CD4-positive, alpha-beta T cell treated with Interferon alpha-2 for 1 hour (primary cell): ENCODE results near the gene RUNX1.

ENCODE experiments used
- DNase-seq, 2 donors: peaks; one replicate each; pipeline ENCODE4 v3.0.0-alpha.2; 2020 to 2022

The RUNX1 gene

DNA sequence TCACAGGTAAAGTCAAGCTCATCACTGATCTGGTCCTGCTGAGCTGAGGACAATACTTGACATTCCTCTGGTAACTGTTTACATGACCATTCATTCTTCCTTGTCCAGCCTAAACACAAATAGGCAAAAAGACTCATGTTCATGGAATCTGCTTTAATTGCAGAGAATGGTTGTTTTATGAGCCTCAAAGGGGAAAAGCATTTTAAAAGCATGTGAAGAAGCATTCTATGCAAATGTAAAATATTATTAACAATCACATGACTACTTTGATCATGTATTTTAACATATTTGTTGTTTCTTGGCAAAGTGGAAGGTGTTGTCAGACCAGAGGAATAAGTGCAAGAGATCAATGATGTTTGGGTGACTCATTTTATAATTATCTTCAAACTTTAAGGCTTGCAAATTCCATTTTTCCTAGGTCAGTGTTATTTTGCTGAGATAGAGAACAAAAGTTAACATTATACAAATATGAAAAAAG, 133.7 kb downstream of the RUNX1 start:
- DNase-seq = no peak

DNA sequence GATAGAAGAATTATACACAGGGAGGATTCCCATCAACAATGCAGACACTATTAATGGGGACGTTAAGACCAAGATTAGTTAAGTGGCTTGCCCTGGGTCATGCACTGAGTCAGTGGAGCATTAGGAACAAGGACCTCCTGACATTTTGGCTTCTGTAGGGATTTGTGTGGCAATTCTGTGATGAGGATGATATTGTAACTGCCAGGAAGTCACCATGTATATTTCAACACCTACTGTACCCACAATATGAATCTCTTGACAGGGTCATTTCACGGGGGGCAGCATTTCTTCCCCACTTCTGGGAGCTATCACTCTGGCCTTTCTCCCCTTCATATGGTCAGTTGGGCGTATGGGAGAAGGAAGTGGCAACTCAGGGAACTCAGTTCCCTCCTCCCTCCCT, 134.9 kb downstream of the RUNX1 start:
- DNase-seq = no peak

DNA sequence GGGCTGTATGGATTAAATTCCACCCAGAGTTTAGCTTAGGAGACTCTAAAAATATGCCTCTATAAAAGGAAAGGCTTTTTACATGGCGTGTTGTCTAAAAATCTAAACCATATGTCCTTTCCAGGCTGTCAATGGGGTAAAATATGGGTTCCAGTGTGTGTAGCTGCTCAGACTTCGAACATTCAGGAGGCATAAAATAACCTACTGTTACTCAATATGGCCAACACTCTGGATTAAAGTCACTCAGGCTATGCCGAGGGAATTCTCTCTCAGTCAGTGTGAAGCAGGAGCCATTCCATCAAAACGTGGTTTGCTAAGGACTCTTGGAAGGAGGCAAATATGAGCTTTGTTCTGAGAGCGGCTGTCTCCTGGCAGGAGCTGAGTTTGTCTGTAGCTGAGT, 135.3 kb downstream of the RUNX1 start:
- no peak for DNase-seq

DNA sequence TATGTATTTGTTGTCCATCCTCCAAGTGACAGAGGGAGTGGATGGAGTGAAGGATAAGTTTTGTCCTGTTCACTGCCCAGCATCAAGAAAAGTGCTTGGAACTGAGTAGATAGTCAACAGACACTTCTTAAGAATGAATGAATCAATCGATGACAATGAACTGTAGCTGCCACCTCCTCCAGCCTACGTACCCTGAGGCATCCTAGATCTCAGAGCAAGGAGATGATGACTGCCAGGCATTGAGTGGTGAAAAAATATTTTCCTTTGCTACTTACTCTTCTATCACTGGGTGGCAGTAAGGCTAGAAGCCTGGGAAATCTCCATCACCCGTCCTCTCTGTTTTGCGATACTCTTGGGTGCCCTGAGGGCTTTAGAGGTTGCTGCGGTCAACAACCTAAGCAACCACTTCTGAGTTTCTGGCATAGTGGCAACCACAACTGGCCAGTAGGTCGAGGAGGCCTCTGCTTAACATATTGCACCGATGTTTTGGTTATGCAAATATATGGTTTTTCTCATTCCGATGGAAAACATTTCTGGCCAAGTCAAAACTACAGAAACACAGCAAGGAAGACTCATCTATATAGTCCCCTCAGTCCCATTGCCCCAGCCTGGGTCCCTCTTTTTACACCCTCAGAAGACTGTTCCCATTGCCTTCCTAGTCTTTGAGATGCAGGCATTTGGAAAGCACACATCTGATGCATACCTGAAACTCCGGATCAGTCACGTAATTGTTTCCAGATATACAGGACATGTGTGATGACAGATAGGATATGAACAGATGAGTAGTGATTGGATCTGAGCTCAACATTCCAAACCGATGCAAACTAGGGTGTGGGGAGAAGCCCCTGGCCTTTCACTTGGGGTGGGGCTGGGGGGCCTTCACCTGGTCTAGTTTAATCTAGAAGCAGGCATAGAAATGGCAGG, 136.8 kb downstream of the RUNX1 start:
- no peak for DNase-seq

DNA sequence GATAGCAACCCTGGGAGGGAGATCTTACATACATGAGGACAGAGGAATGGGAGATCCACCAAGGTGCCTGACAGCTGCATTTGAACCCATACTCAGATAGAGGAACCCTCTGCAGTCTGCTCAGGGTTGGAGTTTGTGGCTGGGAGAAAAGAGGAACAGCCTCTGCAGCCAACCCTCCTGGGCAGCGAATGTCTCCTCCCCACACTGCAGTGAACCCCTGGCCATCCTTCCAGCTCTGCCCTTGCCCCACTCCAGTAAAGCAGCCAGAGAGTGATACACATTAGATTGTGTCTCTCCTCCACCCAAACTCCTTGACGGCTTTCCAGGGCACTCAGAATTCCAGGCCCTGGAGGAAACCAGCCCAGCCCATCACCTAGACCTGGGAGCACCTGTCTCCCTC, 137.7 kb downstream of the RUNX1 start:
- peak in 1 of 2 donors; percentile 21 for DNase-seq

DNA sequence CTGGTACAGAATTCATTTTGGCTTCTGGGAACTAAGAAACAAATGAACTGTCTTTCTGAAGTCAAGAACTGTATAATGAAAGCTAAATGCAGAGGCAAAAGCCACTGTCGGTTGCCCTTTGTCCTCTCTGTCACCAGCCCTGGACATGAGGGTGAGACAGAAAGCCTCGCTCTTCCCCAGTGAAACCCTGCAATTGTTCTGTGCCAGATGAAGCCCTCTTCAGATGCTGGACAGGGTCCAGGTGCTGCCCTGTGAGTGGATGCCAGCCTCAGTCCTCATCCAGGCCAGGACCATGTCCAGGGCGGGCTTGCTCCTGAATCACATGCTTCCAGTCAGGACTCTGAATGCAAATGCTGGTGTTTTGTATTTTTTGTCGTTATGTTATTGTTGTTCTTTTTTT, 138.7 kb downstream of the RUNX1 start:
- DNase-seq = no peak

DNA sequence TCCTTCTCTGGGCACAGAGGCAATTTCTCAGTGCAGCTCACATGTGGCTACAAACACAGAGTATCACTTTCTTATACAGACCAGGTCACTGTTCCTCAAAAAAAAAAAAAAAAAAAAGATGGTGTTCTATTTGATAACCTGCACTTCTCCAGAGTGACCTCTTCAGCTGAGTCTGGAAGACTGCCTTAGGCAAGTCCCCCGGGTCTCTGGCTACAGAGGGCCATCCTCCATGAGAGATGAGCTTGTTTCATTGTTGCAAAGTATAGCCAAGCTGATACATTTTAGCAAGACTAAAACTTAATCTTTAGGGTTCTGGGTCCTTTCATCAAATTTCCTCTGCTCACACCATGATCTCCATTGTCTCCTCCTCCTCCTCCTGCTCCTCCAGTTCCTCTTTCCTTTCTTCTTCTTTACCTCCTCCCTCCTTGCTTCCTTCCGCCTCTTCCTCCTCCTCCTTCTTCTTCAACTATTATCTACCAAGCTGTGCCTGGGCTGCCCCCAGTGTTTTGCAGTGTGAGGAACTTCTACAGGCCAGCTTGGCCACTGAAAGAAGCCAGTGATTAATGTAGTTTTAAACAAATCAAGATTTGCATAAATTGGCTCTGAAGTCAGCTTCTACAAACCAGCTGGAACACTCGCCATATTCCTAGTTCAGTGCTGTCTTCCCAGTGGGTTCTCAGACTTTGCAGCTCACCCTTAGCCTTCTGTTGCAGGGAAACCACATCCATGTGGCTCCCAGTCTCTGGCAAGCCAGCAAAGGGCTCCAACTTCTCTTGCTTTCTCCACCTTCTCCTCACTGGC, 139.4 kb downstream of the RUNX1 start:
- no peak for DNase-seq

DNA sequence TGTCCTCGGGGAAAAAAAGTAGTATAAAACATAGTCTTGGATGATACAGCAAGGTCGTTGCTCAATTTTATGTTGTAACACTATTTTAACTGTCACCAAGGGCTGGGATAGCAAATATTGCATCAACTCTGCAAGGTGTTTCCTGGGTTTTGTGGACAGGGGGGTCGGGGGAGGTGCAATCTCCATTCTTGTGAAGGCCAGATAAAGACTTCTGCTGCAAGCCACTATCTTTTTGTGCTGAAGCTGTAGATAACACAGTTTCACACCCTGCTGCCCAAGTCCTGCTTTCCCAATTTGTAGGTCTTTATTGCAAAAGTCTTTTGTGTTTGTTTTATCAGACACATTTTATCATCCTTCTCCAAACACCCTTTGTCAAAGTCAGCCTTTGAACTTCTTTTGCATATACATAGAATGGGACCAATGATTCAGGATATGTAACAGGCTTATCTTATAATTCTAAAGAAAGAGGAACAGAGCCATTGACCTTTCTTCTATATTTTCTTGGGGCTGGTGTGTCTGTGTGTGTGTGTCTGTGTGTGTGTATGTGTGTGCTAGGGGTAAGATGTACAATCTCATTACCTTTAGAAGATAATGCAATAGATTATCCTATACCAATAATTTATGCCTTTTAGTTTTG, 140.6 kb downstream of the RUNX1 start:
- DNase-seq = peak in 1 of 2 donors; percentile 21

DNA sequence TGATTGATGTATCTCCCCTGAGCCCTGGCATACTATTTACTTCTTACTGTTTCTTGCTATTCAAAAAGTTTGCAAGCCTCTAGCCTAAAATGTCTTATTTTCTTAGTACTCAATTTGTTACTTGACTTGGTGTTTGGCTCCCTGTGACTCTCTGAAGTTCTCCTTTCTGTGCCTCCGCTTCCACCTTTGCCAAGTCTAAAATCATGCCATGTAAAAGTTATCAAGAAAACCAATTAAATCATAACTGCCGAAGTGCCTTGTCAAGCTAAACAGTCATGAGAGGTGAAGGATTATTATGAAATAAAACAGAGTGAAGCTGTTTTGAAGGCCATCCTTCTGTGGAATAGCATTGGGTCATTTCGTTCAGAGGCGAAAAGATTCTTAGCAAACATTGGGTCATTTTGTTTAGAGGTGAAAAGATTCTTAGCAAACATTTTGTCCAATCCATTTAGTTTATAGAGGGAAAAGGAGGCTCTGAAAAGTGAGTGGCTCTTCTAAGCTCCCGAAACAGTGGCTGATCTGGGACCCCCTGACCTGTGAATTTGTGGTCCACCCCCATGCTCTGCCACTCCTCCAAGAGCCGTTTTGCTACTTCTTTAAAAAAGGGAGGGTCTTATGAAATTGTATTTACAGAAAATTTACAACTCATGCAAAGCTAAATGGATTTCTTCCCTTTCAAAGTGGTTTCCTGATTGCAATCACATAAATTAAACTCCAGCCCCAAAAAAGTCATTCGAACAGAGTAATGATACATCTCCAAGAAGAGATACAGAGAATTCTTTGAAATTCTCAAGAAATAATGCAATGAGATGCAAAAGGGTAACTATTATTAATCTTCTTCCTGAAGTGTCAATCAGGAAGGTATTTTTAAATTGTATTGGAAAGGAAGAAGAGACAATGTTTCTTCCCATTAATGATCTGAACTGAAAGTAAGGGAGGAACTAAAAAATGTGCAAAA, 141.4 kb downstream of the RUNX1 start:
- no peak for DNase-seq

DNA sequence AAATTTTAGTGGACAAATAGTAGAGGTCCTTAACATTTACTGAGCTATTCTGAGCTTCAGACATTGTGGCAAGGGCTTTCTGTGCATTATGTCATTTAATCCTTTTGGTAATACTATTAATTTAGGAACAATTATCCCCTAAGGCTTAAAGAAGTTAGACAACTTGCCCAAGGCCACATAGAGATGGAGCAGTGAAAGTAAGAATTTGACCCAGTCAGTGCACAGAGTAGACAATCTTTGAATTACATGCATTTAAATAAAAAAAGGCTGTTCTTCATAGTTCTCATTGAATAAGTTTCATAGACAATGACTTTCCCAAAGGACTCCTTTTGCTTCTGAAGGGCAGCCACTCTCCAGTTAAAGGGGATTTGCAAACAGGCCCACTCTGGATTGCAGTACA, 142.7 kb downstream of the RUNX1 start:
- no peak for DNase-seq

DNA sequence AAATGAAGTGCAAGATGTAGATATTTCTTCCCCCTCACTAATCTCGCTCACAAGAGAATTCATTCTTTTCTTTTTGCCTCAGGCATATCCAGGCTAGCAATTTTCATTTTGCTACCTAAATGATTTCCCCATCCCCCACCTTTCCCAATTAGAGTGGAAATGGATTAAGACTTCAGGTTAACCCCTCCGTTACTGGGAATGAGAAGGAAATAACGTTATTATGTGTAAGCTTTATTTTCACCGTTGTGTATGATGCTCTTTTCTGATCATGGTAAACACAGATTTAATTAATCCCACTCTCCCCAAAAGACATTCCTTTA, 143.9 kb downstream of the RUNX1 start:
- DNase-seq = no peak

DNA sequence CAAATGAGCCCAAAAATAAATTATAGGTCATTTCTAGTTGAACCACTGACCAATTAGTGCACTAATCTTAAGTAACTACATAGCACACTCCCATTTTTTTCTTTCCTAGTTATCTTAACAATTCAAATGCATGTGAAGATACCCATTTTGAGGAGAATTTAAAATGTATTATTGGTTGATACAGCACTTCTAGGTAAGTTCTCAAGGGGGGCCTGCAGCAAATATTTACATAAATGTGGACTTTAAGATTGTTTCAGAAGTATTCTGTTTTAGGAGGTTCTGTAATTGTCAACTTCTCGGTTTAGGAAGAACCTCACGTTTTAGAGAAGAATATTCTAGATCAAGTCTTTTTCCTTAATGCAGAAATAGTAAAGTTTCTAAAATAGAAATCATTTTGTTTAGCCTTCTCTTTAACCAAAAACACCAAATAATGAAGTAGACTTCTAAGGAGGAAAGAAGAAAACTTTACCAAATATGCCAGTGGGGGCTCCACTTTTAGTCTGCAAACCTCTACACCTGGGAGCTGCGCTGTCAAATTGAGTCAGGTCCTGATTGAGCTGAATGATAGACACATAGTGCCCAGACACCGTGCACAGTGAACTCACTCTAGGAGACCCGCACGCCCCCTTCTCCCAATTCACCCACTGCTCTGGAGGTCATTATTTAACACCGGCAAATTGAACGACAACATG, 144.4 kb downstream of the RUNX1 start:
- no peak for DNase-seq

DNA sequence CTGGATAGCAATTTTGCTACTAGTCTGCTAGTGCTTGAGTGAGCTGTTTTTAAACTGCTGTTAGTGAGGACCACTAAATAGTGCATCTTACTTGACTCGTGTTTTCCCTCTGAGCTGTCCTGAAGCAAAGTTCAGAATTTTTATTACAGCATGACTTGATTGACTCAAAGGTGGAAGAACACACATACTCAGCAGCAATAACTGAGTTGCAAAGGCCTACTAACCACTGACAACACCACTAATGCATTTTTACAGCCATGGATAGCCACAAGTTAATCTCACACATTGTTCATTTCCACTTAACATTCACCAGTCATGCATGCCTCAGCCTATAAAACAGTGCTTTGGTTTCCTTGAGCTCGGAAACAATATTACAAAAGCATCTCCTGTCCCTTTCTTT, 148.7 kb downstream of the RUNX1 start:
- no peak for DNase-seq

DNA sequence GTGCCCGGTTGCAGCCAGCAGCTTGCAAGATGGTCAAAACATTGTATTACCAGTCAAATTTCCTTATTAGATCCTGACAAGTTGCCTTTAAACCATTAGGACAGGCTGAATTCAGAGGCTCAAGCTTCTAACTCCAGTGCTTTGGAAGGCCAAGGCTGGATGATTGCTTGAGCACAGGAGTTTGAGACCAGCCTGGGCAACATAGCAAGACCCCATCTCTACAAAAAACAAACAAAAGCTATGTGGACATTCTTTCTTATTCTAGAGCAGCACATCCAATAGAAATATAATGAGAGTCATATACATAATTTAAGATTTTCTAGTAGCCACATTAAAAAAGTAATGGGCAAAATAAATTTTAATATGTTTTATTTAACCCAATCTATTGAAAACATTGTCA, 149.3 kb downstream of the RUNX1 start:
- no peak for DNase-seq

DNA sequence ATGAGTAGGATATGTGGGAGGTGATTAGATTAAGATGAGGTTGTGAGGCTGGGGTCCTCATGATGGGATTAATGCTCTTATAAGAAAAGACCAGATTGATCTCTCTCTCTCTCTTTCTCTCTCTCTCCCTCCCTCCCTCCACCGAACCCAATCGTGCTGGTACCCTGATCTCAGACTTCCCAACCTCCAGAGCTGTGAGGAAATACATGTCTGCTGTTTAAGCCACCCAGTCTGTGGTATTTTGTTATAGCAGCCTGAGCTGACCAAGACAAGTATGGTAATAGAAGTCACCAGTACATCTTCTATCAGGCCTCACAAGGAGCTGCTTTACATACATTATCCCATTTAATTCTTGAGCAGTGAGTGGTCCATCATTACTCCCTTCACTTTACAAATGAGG, 149.8 kb downstream of the RUNX1 start:
- DNase-seq = no peak

DNA sequence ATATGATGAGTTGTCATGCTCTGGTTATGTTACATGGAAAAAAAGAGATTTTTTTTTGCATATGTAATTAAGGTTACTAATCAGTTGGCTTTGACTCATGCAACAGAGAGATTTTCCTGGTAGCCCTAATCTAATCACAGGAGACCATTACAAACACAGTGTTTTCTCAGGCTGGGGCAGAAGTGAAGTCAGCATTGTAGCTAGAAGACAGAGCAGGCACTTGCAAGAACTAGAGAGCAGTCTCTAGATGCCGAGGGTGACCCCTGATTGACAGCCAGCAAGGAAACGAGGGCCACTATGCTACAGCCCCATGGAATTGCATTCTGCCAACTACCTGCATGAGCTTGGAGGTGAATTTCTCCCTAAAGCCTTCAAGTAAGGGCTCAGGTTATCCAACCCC, 151.3 kb downstream of the RUNX1 start:
- no peak for DNase-seq

DNA sequence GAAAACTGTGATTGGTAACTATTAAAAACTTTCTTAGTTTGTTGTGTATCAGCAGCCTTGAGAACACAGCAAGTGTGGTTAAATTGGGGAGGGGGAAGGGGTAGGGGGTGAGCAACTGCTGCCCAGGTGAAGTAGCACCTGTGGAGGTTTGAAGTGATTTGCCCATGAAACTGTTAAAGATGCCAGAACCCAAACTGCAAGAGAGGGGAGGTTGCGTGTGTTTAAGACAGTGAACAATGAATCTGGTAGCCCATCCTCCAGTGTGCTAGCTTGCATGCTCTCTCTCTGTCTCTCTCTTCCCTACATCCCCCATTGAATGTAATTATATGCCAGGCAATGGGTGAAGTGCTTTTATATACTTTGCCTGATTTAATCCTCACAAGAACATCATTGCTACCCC, 154.7 kb downstream of the RUNX1 start:
- DNase-seq = no peak

DNA sequence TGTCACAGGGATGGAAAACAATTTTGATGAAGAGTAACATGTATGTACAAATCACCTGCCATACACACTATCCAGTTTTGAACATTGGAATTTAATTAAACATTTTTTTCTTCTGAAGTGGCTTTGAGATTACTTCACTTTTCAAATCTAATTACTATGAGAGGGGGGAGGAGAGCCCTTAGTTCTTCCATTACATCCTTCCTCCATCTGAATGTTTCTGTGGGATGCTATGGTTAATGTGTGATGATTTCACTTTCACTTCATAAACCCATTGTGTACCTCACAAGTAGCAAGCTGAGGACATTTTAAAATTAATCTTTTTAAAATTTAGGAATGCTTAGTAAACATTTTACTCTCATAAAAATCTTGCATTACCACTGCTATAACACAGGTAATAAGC, 156.9 kb downstream of the RUNX1 start:
- DNase-seq = peak in 1 of 2 donors; percentile 19

DNA sequence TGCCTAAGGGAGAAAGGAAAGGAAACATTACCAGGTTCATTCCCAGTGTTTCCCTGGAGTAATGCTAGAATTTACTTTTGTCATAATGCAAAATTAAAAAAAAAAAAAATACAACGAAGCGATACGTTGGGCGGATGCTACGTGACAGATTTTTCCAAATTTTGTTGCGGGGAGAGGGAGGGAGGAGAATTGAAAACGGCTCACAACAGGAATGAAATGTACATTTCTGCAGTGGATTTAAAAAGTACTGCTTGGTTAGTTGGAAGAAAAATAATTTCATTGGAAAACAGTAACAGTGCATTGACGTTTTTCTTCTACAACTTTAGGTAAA, 157.5 kb downstream of the RUNX1 start:
- no peak for DNase-seq

DNA sequence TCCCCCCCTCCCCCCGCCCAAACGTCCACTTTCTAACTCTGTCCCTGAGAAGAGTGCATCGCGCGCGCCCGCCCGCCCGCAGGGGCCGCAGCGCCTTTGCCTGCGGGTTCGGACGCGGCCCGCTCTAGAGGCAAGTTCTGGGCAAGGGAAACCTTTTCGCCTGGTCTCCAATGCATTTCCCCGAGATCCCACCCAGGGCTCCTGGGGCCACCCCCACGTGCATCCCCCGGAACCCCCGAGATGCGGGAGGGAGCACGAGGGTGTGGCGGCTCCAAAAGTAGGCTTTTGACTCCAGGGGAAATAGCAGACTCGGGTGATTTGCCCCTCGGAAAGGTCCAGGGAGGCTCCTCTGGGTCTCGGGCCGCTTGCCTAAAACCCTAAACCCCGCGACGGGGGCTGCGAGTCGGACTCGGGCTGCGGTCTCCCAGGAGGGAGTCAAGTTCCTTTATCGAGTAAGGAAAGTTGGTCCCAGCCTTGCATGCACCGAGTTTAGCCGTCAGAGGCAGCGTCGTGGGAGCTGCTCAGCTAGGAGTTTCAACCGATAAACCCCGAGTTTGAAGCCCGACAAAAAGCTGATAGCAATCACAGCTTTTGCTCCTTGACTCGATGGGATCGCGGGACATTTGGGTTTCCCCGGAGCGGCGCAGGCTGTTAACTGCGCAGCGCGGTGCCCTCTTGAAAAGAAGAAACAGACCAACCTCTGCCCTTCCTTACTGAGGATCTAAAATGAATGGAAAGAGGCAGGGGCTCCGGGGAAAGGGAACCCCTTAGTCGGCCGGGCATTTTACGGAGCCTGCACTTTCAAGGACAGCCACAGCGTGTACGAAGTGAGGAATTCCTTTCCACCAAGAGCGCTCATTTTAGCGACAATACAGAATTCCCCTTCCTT, 158.1 kb downstream of the RUNX1 start:
- no peak for DNase-seq

DNA sequence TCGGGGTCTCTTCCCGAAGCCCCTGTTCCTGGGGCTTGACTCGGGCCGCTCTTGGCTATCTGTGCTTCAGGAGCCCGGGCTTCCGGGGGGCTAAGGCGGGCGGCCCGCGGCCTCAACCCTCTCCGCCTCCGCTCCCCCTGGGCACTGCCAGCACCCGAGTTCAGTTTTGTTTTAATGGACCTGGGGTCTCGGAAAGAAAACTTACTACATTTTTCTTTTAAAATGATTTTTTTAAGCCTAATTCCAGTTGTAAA, 158.7 kb downstream of the RUNX1 start:
- DNase-seq = no peak
